Kidney (tissue), 14 donors: Measurements from ENCODE around the gene GP1BB. TPM values are rescaled to one million over a fixed set of nuclear protein-coding genes. Genes with fewer than 3 reads are reported as not detected.
"Not testable (repeated sequence)": the region's sequence is repeated elsewhere in the genome, so short reads cannot be mapped to it uniquely, and the experiment has no call there.

Experiments
- DNase-seq, 5 donors: peaks; one replicate each; pipeline ENCODE4 v3.0.0-alpha.2; 2013 to 2020
- FAIRE-seq: peaks from 2 replicates; lab custom pipeline; 2012; peaks lifted over from hg19 to GRCh38; lab: Jason Lieb, UNC
- H3K27ac ChIP-seq, 2 donors: one replicate each; pipeline ENCODE4 v1.7.0; 2013; ENCODE audit warnings: low read depth in 2 of 2, low read length in 2 of 2, inconsistent platforms in 1 of 2
- H3K27me3 ChIP-seq: one replicate; pipeline ENCODE4 v1.7.1; 2013; ENCODE audit warnings: low read length, inconsistent platforms; ENCODE audit not compliant: control insufficient read depth, insufficient read depth
- H3K36me3 ChIP-seq, 3 donors: one replicate each; pipeline versions ENCODE4 v1.7.0 to v1.7.1; 2013; ENCODE audit warnings: low read length in 3 of 3, control low read depth in 1 of 3, inconsistent platforms in 1 of 3; ENCODE audit not compliant: insufficient read depth in 3 of 3, control insufficient read depth in 2 of 3
- H3K4me1 ChIP-seq, 3 donors: one replicate each; pipeline versions ENCODE4 v1.7.0 to v1.7.1; 2013; ENCODE audit warnings: low read length in 3 of 3, inconsistent platforms in 1 of 3, low read depth in 1 of 3; ENCODE audit not compliant: control insufficient read depth in 2 of 3, insufficient read depth in 2 of 3
- H3K4me3 ChIP-seq, 3 donors: one replicate each; pipeline versions ENCODE4 v1.7.0 to v1.8.1; 2013; ENCODE audit warnings: low read length in 3 of 3, control low read depth in 1 of 3, inconsistent platforms in 1 of 3
- H3K9ac ChIP-seq, 3 donors: one replicate each; pipeline versions ENCODE4 v1.7.0 to v1.7.1; 2013; ENCODE audit warnings: low read length in 3 of 3, control low read depth in 1 of 3, inconsistent platforms in 1 of 3
- H3K9me3 ChIP-seq, 3 donors: one replicate each; pipeline versions ENCODE4 v1.7.0 to v1.7.1; 2013; ENCODE audit warnings: low read length in 3 of 3, control low read depth in 1 of 3, inconsistent platforms in 1 of 3; ENCODE audit not compliant: control insufficient read depth in 2 of 3, insufficient read depth in 1 of 3
- CTCF ChIP-seq: IDR thresholded peaks from 3 replicates; pipeline ENCODE4 v1.5.1; 2012; ENCODE audit warnings: mild to moderate bottlenecking, moderate library complexity, borderline replicate concordance; ENCODE audit not compliant: insufficient read depth; ENCODE audit errors: extremely low read depth
- intact Hi-C: fragments of 100-400 bp; cut with DNase I; formaldehyde crosslinking; loops from one replicate; pipeline ENCODE4 v1.11.1; 2022
- polyA plus RNA-seq: library from polyadenylated mRNA; stranded (reverse); fragments of 350-450 nt; fragmentation: Illumina TruSeq; extraction: RNeasy Lipid Tissue Mini Kit (QIAGEN cat#74804); gene quantifications from one replicate; pipeline ENCODE4 v1.2.3, GENCODE V29; 2014; ENCODE audit warnings: low read depth, low replicate concordance; ENCODE audit not compliant: insufficient read depth
- total RNA-seq: library from RNA; stranded (reverse); fragmentation: NEBNext Ultra II Directional; extraction: Animal tissue kit (Norgen Biotek cat#: 25700); gene quantifications from one replicate; pipeline ENCODE4 v1.2.1, GENCODE V29; 2021
- donor health status: control.
- donor health status: control.
- donor health status: control.
- donor health status: control.
- donor health status: control.
- donor health status: DM: yes; HTN: yes; CAD: no.
- donor health status: Normal renal cell carcinoma (clear cell type).

The GP1BB gene
- total and polyA plus RNA-seq, 2 donors from 2014 or later, result 1.9 to 4.1 TPM

- FAIRE-seq (no peak), DNase-seq (no peak)
- Histone ChIP-seq H3K9me3 (peaks cover 0 to 13% (median 0%) of the 10 kb centered on the region in 3 donors), H3K27ac (no peak overlapping the region), H3K36me3 (no peaks in the 10 kb centered on the region), H3K4me3 (no peak overlapping the region), H3K27me3 (no peaks in the 10 kb centered on the region), H3K4me1 (no peaks in the 10 kb centered on the region), H3K9ac (no peak overlapping the region)
- TF ChIP-seq CTCF, result no peak
- intact Hi-C loops, result no loop called here
Observed at GRCh38 chr22:19674929-19675253, 48.4 kb upstream of the GP1BB start.

- intact Hi-C loops, result no loop called here
- FAIRE-seq, result no peak
- H3K4me1 ChIP-seq, result no peaks in the 10 kb centered on the region
- H3K9me3 ChIP-seq, result peaks cover 0 to 13% (median 0%) of the 10 kb centered on the region in 3 donors
- DNase-seq, result no peak
- no peaks in the 10 kb centered on the region for H3K27me3 ChIP-seq
- H3K4me3 ChIP-seq, result no peak overlapping the region
- H3K9ac ChIP-seq, result no peak overlapping the region
- H3K27ac ChIP-seq, result no peak overlapping the region
- no peak for TF ChIP-seq CTCF
- no peaks in the 10 kb centered on the region for H3K36me3 ChIP-seq
Observed at GRCh38 chr22:19675428-19675827, 47.9 kb upstream of the GP1BB start.

- H3K4me3 ChIP-seq, H3K9me3 ChIP-seq, H3K9ac ChIP-seq, H3K4me1 ChIP-seq, FAIRE-seq, DNase-seq, H3K36me3 ChIP-seq, H3K27me3 ChIP-seq, intact Hi-C loops, H3K27ac ChIP-seq: not testable (repeated sequence)
Observed at GRCh38 chr22:19676437-19676836, 46.9 kb upstream of the GP1BB start.

GRCh38 chr22:19678949-19679521, 44.3 kb upstream of the GP1BB start:
- Histone ChIP-seq H3K9ac (no peak overlapping the region), H3K27me3 (no peaks in the 10 kb centered on the region), H3K36me3 (no peaks in the 10 kb centered on the region), H3K4me3 (no peak overlapping the region), H3K27ac (no peak overlapping the region), H3K4me1 (no peaks in the 10 kb centered on the region), H3K9me3 (no peaks in the 10 kb centered on the region)
- no peak for FAIRE-seq
- peak in 3 of 5 donors; percentile 48 to 80 (median 67) for DNase-seq
- intact Hi-C loops, result no loop called here
- no peak for TF ChIP-seq CTCF
